GM21717 (cell line): Measurements from ENCODE around the gene FIZ1.
A peak's percentile ranks its signal among the peaks of the same experiment; 100 is the strongest.

ENCODE experiments used
- ATAC-seq: cut with Tn5 transposase; IDR thresholded peaks from one replicate; pipeline ENCODE4 v1.9.1; 2021; ENCODE audit warnings: mild to moderate bottlenecking, moderate library complexity; ENCODE audit not compliant: unreplicated experiment

The FIZ1 gene

GRCh38 chr19:55599468-55599841 lies at the start of gene FIZ1:
Gene FIZ1, minus strand, starts transcription at chr19:55599517. Its CDS starts 1,652 bp downstream, at chr19:55597865.
- peak; percentile 41 for ATAC-seq

DNA sequence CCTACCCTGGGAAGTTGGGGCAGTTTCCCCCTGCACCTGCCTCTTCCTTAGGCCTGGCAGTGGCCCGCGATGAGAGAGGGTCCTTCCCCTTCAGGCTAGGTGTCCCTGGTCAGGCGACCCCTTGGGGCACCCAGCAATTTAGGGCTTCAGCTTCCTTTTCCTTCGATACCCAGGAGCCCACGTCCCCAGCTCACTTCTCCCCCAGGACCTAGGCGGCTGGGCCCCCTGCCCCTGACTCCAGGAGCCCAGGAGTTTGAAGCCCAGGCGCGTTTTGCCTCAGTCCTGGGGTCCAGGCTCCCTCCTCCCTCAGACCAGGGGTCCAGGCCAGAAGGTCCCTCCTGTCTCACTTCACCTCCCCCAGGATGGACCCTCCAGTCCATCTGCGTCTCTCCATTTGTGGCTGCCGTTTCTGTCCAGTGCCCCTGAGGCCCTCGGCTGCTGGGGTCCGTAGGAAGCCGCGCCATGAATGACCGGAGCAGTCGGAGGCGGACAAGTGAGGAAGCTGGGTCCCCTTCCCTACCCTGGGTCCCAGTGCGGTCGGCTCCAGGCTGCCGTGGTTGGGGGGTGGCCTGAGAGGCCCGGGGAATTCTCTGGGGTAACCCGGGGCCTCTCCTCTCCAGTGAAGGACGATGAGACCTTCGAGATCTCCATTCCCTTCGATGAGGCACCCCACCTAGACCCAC lies 49.4 kb upstream of the FIZ1 start:
- no peak for ATAC-seq

- no peak for ATAC-seq
Measured at GRCh38 chr19:55647732-55648584, 48.6 kb upstream of the FIZ1 start, which contains the start of gene CCDC106. Gene CCDC106, plus strand, starts transcription at chr19:55648212. Its CDS starts 835 bp downstream, at chr19:55649047.

DNA sequence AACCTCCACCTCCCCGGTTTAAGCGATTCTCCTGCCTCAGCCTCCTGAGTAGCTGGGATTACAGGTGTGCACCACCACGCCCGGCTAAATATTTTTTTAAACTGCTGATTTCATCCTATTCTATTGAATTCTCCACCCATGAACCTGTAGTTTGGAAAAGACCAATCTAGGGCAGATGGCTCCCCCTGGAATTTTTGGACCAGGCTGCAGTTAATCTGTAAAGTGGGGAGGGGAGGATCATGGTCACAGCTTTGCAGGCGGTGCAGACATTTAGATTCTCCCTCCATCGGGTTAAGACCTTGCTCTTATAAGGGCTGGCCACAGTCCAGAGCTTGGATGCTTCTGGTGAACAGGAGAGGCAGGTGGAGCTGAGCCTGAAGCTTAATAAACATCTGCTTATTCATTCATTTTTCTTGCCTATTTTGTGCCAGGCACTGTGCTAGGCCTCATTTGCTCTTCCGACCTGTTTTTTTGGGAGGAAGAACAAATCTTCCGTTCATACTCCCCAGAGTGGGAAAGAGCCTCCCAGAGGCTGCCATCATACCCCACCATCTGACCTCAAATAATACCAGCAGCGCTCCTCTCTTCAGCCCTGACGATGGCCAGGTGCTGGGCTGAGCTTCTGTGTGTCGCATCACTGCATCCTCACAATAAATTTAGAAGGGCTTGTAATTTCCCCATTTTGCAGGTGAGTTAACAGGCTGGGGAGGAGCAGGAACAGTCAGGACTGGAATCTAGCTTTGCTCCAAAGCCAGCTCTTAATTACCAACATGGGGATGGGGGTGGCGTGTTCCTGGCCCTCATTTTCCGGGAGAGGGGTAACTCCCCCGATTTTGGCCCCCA lies 47.8 kb upstream of the FIZ1 start:
- ATAC-seq: no peak

DNA sequence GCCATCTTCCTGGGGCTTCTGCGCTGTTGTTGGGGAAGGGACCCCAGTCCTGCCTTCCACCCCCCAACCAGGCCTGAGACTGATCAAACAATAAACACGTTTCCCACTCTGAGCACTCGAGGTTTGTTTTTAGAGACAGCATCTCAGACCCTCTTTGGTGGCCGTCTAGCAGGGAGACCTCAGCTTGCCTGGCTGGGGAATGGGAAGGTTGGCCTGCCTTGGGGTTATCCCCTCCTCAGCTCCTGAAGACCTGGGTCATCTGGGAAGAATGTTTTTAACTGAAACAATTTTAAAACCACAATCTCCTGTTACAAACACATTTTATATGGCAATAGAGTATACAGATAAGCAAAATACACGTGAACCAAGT lies 46.2 kb upstream of the FIZ1 start:
- ATAC-seq: no peak

DNA sequence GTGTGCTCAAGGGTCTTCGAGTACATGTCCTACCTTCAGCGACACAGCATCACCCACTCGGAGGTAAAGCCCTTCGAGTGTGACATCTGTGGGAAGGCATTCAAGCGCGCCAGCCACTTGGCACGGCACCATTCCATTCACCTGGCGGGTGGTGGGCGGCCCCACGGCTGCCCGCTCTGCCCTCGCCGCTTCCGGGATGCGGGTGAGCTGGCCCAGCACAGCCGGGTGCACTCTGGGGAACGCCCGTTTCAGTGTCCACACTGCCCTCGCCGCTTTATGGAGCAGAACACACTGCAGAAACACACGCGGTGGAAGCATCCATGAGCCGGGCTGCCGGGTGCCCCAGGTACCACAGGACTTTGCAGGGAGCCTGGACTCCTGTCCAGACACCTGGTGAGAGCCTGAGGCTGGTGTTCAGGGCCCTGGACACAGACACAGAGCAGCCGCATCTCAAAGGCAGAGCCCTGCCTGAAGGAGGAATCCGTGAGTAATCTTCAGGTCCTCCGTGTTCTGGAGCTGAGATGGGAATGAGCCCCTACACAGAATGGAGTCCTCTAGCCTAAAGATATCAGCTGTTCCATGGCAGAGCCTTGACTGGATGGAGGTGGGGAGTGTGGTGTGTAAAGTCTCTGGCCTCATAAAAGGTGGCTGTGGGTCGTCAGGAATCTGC lies 45.7 kb upstream of the FIZ1 start:
- ATAC-seq: no peak

DNA sequence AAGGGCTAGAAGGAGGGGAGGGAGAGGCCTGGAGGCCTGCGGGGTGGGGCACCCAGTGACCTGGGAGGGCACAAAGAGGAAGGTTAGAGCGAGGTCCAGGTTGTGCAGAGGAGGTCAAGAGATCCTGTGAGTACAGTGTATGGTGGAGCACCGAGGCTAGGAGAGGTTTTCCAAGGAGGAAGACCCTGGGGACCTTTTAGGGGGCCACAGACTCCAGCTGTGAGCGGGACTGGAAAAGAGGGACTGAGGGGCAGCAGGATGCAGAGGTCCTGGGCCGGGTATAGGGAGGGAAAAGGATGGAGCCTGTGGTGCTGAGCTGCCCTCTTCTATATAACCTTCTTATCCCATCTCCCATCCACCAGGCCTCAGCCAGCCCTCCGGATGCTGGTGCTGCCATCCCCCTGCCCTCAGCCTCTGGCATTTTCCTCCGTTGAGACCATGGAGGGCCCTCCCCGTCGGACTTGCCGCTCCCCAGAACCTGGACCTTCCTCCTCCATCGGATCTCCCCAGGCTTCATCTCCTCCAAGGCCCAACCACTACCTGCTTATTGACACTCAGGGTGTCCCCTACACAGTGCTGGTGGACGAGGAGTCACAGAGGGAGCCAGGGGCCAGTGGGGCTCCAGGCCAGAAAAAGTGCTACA lies 45.0 kb upstream of the FIZ1 start:
- no peak for ATAC-seq

DNA sequence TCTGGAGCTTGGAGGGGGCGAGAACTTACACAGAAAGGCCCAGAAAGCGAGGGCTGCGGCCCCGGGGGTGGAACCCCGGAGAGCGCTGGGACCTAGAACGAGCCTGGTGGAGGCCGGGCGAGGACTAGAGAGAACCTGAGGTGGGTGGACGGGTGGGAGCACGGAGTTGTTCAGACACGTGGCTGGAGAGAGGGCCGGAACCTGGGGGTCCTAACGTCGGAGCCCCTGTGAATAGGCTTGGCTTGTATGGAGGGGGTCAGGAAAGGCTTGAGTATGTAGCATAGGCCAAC lies 44.5 kb upstream of the FIZ1 start:
- ATAC-seq: no peak

DNA sequence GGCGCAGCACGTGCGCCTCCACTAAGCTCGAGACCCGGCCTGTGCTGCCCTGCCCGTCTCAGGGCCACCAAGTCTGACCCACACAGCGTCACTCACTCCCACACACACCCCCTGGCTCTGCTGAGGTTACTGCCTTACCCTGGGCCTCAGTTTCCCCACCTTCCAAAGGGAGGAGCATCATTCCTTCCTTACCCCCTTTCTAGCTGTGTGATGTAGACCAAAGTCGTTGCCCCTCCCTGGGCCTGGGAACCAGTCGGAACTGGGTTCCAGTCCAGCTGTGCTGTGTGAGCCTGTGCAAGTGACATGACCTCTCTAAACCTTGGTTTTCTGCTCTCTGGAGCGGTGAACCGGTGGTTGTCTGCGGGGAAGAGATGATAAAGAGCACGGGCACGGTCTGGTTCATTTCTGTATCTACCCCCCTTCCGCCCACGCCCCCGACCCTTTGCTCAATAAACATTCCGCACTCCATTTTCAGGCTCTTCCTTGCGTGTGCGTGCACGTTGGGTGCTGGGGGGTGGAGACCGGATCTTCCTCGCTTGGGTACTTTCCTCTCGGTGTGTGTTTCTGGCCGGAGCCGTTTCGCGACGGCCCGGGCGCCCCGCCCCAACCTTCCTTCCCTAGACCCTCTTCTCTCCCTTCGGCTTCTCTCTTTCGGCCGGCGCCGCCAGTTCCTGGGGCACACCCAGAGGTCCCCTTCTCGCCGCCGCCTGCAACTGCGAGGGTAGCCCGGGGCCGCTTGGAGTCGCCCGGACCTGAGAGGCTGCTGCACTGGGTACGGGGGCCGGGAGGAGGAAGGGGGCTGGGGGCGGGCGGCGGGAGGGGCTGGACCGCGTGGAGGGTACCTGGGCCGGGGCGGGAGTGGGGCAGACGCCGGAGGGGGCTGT lies 43.9 kb upstream of the FIZ1 start, which contains the start of gene ZNF581:
TSS of gene ZNF581 (plus strand) at position 647 of the 884 bp plus-strand sequence. CDS start 923 bp downstream, outside the sequence.
- ATAC-seq: peak; percentile 22

DNA sequence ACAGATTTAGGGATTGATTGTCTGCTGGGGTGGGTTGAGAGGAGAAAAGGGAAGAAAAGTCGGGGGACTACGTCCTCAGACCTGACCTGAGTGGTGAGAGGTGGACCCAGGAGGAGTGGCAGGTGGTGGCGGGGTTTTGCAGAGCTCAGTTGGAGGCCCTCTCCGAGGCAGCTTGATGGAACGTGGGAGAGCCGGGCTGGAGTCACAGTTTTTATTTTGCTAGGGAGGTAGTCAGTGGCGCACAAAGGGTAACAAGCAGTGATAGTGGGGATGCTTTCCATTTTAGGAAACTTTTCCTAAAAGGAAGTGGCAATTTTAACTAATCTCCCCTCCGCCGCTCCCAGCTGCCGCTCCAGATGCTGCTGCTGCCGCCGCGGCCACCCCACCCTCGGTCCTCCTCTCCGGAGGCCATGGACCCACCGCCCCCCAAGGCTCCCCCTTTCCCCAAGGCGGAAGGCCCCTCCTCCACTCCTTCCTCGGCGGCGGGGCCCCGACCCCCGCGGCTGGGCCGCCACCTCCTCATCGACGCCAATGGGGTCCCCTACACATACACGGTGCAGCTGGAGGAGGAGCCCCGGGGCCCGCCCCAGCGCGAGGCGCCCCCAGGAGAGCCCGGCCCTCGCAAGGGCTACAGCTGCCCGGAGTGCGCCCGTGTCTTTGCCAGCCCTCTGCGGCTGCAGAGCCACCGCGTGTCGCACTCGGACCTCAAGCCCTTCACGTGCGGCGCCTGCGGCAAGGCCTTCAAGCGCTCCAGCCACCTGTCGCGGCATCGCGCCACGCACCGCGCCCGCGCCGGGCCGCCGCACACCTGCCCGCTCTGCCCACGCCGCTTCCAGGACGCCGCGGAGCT lies 43.1 kb upstream of the FIZ1 start:
- ATAC-seq: no peak

GRCh38 chr19:55641426-55642152 lies 42.3 kb upstream of the FIZ1 start:
- no peak for ATAC-seq

- ATAC-seq: no peak
Measured at GRCh38 chr19:55640577-55641425, 41.5 kb upstream of the FIZ1 start, which contains the start of gene ZNF580. Gene ZNF580, plus strand, starts transcription at chr19:55641002. Its CDS starts 1,507 bp downstream, at chr19:55642509.

DNA sequence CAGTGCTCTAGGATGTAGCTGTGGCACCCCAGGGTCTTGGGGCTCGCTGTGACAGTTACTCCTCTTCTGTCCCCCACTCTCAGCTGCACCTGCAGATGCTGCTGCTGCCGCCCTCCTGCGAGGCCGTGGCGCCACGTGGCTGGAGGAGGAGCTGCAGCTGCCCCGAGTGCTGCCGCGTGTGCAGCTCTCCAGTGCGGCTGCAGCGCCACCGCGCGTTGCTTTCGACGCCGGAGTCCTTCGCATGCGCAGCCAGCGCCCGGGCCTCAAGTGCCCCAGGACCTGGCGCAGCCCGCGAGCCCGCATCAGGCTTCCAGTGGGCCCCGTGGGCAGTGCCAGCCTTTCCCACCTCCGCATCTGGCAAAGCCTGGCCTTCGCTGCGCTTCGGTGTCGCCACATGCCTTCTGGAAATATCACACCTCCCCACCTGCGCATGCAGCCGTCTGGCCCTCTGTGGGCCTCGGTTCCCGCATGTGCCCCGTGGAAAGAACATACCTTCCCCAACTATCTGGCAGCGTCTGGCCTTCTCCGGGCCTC lies 40.8 kb upstream of the FIZ1 start:
- no peak for ATAC-seq

- no peak for ATAC-seq
Measured at GRCh38 chr19:55638864-55639359, 39.6 kb upstream of the FIZ1 start.

- ATAC-seq: no peak
Measured at GRCh38 chr19:55637534-55637933, 38.2 kb upstream of the FIZ1 start.

- no peak for ATAC-seq
Measured at GRCh38 chr19:55636723-55637122, 37.4 kb upstream of the FIZ1 start.
